Suprapubic skin (tissue), 4 donors: ENCODE results near the gene TMEM215. TPM values are rescaled to one million over a fixed set of nuclear protein-coding genes. Genes with fewer than 3 reads are reported as not detected.

Experiments
- DNase-seq, 2 donors: peaks; one replicate each; pipeline ENCODE4 v3.0.0-alpha.2; 2019; ENCODE audit warnings: low spot score in 2 of 2
- H3K27ac ChIP-seq: fragments of 200-600 bp; sonication (generic); one replicate; pipeline ENCODE4 v1.5.1; 2019
- H3K27me3 ChIP-seq: fragments of 200-600 bp; sonication (generic); one replicate; pipeline ENCODE4 v1.5.1; 2019
- H3K36me3 ChIP-seq: fragments of 200-600 bp; sonication (generic); one replicate; pipeline ENCODE4 v1.5.1; 2019
- H3K4me1 ChIP-seq: fragments of 200-600 bp; sonication (generic); one replicate; pipeline ENCODE4 v1.5.1; 2019
- H3K4me3 ChIP-seq: fragments of 200-600 bp; sonication (generic); one replicate; pipeline ENCODE4 v1.5.1; 2019; ENCODE audit warnings: mild to moderate bottlenecking
- H3K9me3 ChIP-seq: fragments of 200-600 bp; sonication (generic); one replicate; pipeline ENCODE4 v1.5.1; 2019
- CTCF ChIP-seq, 2 donors: fragments of 200-600 bp in 1 of 2; fragments of 450-650 bp in 1 of 2; sonication (generic) in 1 of 2; IDR thresholded peaks; one replicate each; pipeline ENCODE4 v1.5.1; 2016 to 2019; ENCODE audit warnings: antibody characterized with exemption in 2 of 2, mild to moderate bottlenecking in 1 of 2, moderate library complexity in 1 of 2
- EP300 ChIP-seq: sonication (generic); formaldehyde crosslinking; IDR thresholded peaks from one replicate; pipeline ENCODE4 v1.6.1; 2017; ENCODE audit warnings: antibody characterized with exemption
- POLR2A ChIP-seq, 2 donors: fragments of 450-650 bp; IDR thresholded peaks; one replicate each; pipeline ENCODE4 v1.6.1; 2017; ENCODE audit warnings: antibody characterized with exemption in 2 of 2, mild to moderate bottlenecking in 2 of 2, moderate library complexity in 2 of 2
- POLR2AphosphoS5 ChIP-seq, 3 donors: sonication (generic); formaldehyde crosslinking; IDR thresholded peaks; one replicate each; pipeline ENCODE4 v1.6.1; 2017; ENCODE audit warnings: antibody characterized with exemption in 3 of 3
- WGBS: methylation state at CpG from one replicate; pipeline ENCODE4 v1.1.5; 2018; 5-methylcytosine and 5-hydroxymethylcytosine counted together
- total RNA-seq, 4 donors: library from RNA; depleted of rRNA; stranded (reverse); fragments of >200 nt; gene quantifications; one replicate each; pipeline ENCODE4 v1.1.0, GENCODE V29; 2016

The TMEM215 gene
- total RNA-seq, 4 donors from 2014 or later, result 0.31 TPM; not detected in 3

GRCh38 chr9:32820322-32820721 is 37.0 kb downstream of the TMEM215 start:
- Histone ChIP-seq H3K9me3 (no peaks in the 10 kb centered on the region), H3K36me3 (no peaks in the 10 kb centered on the region), H3K27ac (no peak overlapping the region), H3K27me3 (no peaks in the 10 kb centered on the region), H3K4me1 (no peaks in the 10 kb centered on the region), H3K4me3 (no peak overlapping the region)
- no peak for DNase-seq
- TF ChIP-seq POLR2AphosphoS5 (IDR thresholded peaks at IDR 0.05), result no peak
- WGBS, result 74% methylated on average over 4 of the region's 4 CpGs

GRCh38 chr9:32823101-32823500 is 39.8 kb downstream of the TMEM215 start:
- no peak for DNase-seq
- Histone ChIP-seq H3K9me3 (no peaks in the 10 kb centered on the region), H3K36me3 (no peaks in the 10 kb centered on the region), H3K4me3 (no peak overlapping the region), H3K27ac (no peak overlapping the region), H3K4me1 (no peaks in the 10 kb centered on the region), H3K27me3 (no peaks in the 10 kb centered on the region)
- 88% methylated on average over 3 of the region's 3 CpGs for WGBS
- TF ChIP-seq EP300 (no peak), POLR2A (IDR thresholded peaks at IDR 0.05) (no peak), CTCF (IDR thresholded peaks at IDR 0.05) (no peak)

GRCh38 chr9:32823551-32823950 is 40.2 kb downstream of the TMEM215 start:
- DNase-seq, result no peak
- no peak for TF ChIP-seq EP300
- TF ChIP-seq POLR2AphosphoS5 (IDR thresholded peaks at IDR 0.05), result no peak
- no peak for TF ChIP-seq CTCF (IDR thresholded peaks at IDR 0.05)
- TF ChIP-seq POLR2A (IDR thresholded peaks at IDR 0.05), result no peak
- Histone ChIP-seq H3K36me3 (no peaks in the 10 kb centered on the region), H3K4me3 (no peak overlapping the region), H3K4me1 (no peaks in the 10 kb centered on the region), H3K9me3 (no peaks in the 10 kb centered on the region), H3K27me3 (no peaks in the 10 kb centered on the region), H3K27ac (no peak overlapping the region)

- H3K9me3 ChIP-seq, result no peaks in the 10 kb centered on the region
- H3K27me3 ChIP-seq, result no peaks in the 10 kb centered on the region
- no peaks in the 10 kb centered on the region for H3K4me1 ChIP-seq
- no peak overlapping the region for H3K4me3 ChIP-seq
- DNase-seq, result no peak
- no peaks in the 10 kb centered on the region for H3K36me3 ChIP-seq
- no peak for TF ChIP-seq POLR2A (IDR thresholded peaks at IDR 0.05)
- H3K27ac ChIP-seq, result no peak overlapping the region
- WGBS, result 39% methylated on average over 2 of the region's 2 CpGs
These were observed 41.9 kb downstream of the TMEM215 start for GRCh38 chr9:32825203-32825602.

GRCh38 chr9:32828861-32829260 is 45.5 kb downstream of the TMEM215 start:
- Histone ChIP-seq H3K4me1 (no peaks in the 10 kb centered on the region), H3K27ac (no peak overlapping the region), H3K9me3 (no peaks in the 10 kb centered on the region), H3K27me3 (no peaks in the 10 kb centered on the region), H3K4me3 (no peak overlapping the region), H3K36me3 (no peaks in the 10 kb centered on the region)
- WGBS, result 82% methylated on average over 5 of the region's 5 CpGs
- TF ChIP-seq EP300 (no peak), POLR2AphosphoS5 (IDR thresholded peaks at IDR 0.05) (no peak), CTCF (IDR thresholded peaks at IDR 0.05) (no peak), POLR2A (IDR thresholded peaks at IDR 0.05) (no peak)
- DNase-seq, result no peak

GRCh38 chr9:32832346-32832745 is 49.0 kb downstream of the TMEM215 start:
- no peaks in the 10 kb centered on the region for H3K9me3 ChIP-seq
- no peak overlapping the region for H3K27ac ChIP-seq
- H3K4me1 ChIP-seq, result no peaks in the 10 kb centered on the region
- H3K4me3 ChIP-seq, result no peak overlapping the region
- no peak for DNase-seq
- H3K36me3 ChIP-seq, result no peaks in the 10 kb centered on the region
- TF ChIP-seq CTCF (IDR thresholded peaks at IDR 0.05) (no peak), EP300 (no peak), POLR2AphosphoS5 (IDR thresholded peaks at IDR 0.05) (no peak), POLR2A (IDR thresholded peaks at IDR 0.05) (no peak)
- WGBS, result 47% methylated on average over 2 of the region's 2 CpGs
- no peaks in the 10 kb centered on the region for H3K27me3 ChIP-seq

Other genes starting within 250 kb of the TMEM215 start
- gene SMIM27, start 231.2 kb upstream of the TMEM215 start, total RNA-seq, result 1 to 10 TPM; 3.9 to 8.1 (median 6.8) TPM
- gene TOPORS, start 231.0 kb upstream of the TMEM215 start, total RNA-seq, result 10 to 100 TPM; 19.2 to 29.0 (median 23.6) TPM
- 10 to 100 TPM; 29.9 to 61.0 (median 41.1) TPM for gene NDUFB6, start 210.4 kb upstream of the TMEM215 start, total RNA-seq
- under 1 TPM in 3 of 4 donors, not detected in 1; 0.08 to 0.24 (median 0.08) TPM for gene TAF1L, start 147.9 kb upstream of the TMEM215 start, total RNA-seq
- gene APTX, start 218.1 kb downstream of the TMEM215 start, total RNA-seq, result 10 to 100 TPM; 21.9 to 57.5 (median 32.6) TPM
- 10 to 100 TPM; 41.4 to 73.0 (median 58.5) TPM for gene DNAJA1, start 241.7 kb downstream of the TMEM215 start, total RNA-seq